Measurements from ENCODE around the gene MRTFB.
"Not testable (repeated sequence)": the region's sequence is repeated elsewhere in the genome, so short reads cannot be mapped to it uniquely, and the experiment has no call there.

Gene MRTFB

DNA sequence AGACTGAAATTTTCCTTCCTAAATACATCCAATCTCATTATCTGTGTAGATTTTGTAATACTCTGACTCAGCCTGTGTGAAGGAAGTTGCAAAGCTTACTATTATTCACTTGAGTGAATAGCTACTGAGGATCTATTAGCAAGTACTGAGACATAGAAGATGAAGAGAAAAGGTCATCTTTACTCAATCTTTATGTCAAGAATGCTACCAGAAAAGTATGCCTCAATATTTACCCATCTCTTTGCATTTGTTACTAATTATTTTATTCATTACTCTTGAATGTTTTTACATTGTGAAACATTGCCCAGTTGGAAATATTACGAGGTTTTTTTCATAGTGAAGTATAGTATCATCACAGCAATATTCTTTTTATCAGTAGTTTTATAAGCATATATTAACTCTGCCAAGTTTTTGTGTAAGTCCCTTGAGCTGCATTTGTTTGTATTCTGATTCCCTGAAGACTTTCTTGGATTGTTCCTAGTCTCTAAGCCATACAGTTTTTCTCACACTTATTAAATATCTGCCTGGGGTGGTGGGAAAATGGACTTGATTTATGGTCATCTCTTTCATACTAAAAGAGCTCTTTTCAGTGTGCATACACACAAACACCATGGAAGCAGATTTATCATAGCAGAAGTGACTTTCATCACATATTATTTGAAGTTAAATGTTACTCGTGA, 110.4 kb downstream of the MRTFB start:
- H3K9me3 ChIP-seq (ENCODE audit: control insufficient read depth, insufficient read depth, low read length) = no peaks in the 10 kb centered on the region
- H3K4me1 ChIP-seq (ENCODE audit: control insufficient read depth, insufficient read depth, low read length) = 0 out of 2 replicates have a peak, but pooled peaks cover 2% of the 10 kb centered on the region
- H3K27ac ChIP-seq (ENCODE audit: low read length) = no peak overlapping the region
- H3K4me3 ChIP-seq (ENCODE audit: low read length) = no peak overlapping the region
- no CpG with 5 or more reads among the region's 2 CpGs for WGBS (ENCODE audit: insufficient coverage, insufficient read length)
- no peak for DNase-seq (ENCODE audit: low read depth, low spot score)
- no peaks in the 10 kb centered on the region for H3K27me3 ChIP-seq (ENCODE audit: control insufficient read depth, insufficient read depth, low read length)
- H3K36me3 ChIP-seq (ENCODE audit: control insufficient read depth, insufficient read depth, low read length) = no peaks in the 10 kb centered on the region

- no CpG with 5 or more reads among the region's 1 CpG for WGBS (ENCODE audit: insufficient coverage, insufficient read length)
- DNase-seq (ENCODE audit: low read depth, low spot score) = no peak
Measured at GRCh38 chr16:14182999-14183398, 111.9 kb downstream of the MRTFB start.

DNA sequence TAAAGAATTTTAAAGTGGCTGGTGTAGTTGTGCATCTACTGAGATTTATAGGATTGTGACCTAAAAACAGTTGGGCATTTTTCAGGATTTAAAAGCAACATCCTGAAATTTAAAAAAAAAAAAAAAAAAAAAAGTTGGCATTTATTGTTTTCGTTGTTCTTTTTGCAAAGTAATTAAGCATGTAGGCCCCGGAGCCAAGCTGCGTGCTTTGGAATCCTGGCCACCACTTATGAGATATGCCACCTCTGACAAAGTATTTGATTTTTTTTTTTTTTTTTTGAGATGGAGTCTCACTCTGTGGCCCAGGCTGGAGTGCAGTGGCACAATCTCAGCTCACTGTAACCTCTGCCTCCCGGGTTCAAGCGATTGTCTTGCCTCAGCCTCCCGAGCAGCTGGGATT, 112.8 kb downstream of the MRTFB start:
- H3K9me3 ChIP-seq (ENCODE audit: control insufficient read depth, insufficient read depth, low read length); H3K27ac ChIP-seq (ENCODE audit: low read length): not testable (repeated sequence)
- no CpG with 5 or more reads among the region's 6 CpGs for WGBS (ENCODE audit: insufficient coverage, insufficient read length)

More at GRCh38 chr16:14182999-14183398, 111.9 kb downstream of the MRTFB start:
- H3K36me3 ChIP-seq (ENCODE audit: control insufficient read depth, insufficient read depth, low read length) = no peaks in the 10 kb centered on the region
- H3K4me1 ChIP-seq (ENCODE audit: control insufficient read depth, insufficient read depth, low read length) = peaks cover 5% of the 10 kb centered on the region; the same call in 1 of the 2 replicates
- H3K27ac ChIP-seq (ENCODE audit: low read length) = no peak overlapping the region
- H3K4me3 ChIP-seq (ENCODE audit: low read length) = no peak overlapping the region
- no peaks in the 10 kb centered on the region for H3K9me3 ChIP-seq (ENCODE audit: control insufficient read depth, insufficient read depth, low read length)
- no peaks in the 10 kb centered on the region for H3K27me3 ChIP-seq (ENCODE audit: control insufficient read depth, insufficient read depth, low read length)

GRCh38 chr16:14186007-14186794, 115.1 kb downstream of the MRTFB start:
- Histone ChIP-seq H3K4me1 (ENCODE audit: control insufficient read depth, insufficient read depth, low read length) (peaks cover 2% of the 10 kb centered on the region; the same call in 1 of the 2 replicates), H3K36me3 (ENCODE audit: control insufficient read depth, insufficient read depth, low read length) (no peaks in the 10 kb centered on the region), H3K9me3 (ENCODE audit: control insufficient read depth, insufficient read depth, low read length) (no peaks in the 10 kb centered on the region), H3K27me3 (ENCODE audit: control insufficient read depth, insufficient read depth, low read length) (no peaks in the 10 kb centered on the region), H3K27ac (ENCODE audit: low read length) (no peak overlapping the region), H3K4me3 (ENCODE audit: low read length) (no peak overlapping the region)
- no CpG with 5 or more reads among the region's 10 CpGs for WGBS (ENCODE audit: insufficient coverage, insufficient read length)
- DNase-seq (ENCODE audit: low read depth, low spot score) = no peak

More for the DNA sequence above, 112.8 kb downstream of the MRTFB start:
- not testable (repeated sequence) for DNase-seq (ENCODE audit: low read depth, low spot score); H3K27me3 ChIP-seq (ENCODE audit: control insufficient read depth, insufficient read depth, low read length); H3K36me3 ChIP-seq (ENCODE audit: control insufficient read depth, insufficient read depth, low read length); H3K4me3 ChIP-seq (ENCODE audit: low read length); H3K4me1 ChIP-seq (ENCODE audit: control insufficient read depth, insufficient read depth, low read length)

DNA sequence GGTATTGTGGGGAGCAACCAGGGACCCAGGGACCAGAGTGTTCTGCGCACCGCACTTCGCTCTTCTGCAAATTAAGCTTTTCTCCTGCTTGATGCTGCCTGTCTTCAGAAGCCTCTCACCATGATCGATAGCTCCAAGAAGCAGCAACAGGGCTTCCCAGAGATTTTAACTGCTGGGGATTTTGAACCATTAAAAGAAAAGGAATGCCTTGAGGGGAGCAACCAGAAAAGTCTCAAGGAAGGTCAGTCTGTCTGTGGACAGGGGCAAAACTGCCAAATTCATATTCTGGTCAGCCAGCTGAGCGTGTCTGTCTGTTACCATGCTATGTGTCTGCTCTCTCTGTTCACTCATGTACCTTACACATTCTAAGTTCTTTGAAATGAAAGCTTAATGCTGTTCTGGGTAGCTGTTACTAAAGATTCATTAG, 115.7 kb downstream of the MRTFB start:
- WGBS (ENCODE audit: insufficient coverage, insufficient read length) = no CpG with 5 or more reads among the region's 5 CpGs
- H3K4me3 ChIP-seq (ENCODE audit: low read length) = no peak overlapping the region
- peaks cover 2% of the 10 kb centered on the region; the same call in 1 of the 2 replicates for H3K4me1 ChIP-seq (ENCODE audit: control insufficient read depth, insufficient read depth, low read length)
- no peak for DNase-seq (ENCODE audit: low read depth, low spot score)
- no peaks in the 10 kb centered on the region for H3K36me3 ChIP-seq (ENCODE audit: control insufficient read depth, insufficient read depth, low read length)
- no peaks in the 10 kb centered on the region for H3K9me3 ChIP-seq (ENCODE audit: control insufficient read depth, insufficient read depth, low read length)
- no peak overlapping the region for H3K27ac ChIP-seq (ENCODE audit: low read length)
- H3K27me3 ChIP-seq (ENCODE audit: control insufficient read depth, insufficient read depth, low read length) = no peaks in the 10 kb centered on the region

GRCh38 chr16:14187517-14188338, 116.6 kb downstream of the MRTFB start:
- no peak for DNase-seq (ENCODE audit: low read depth, low spot score)
- no CpG with 5 or more reads among the region's 10 CpGs for WGBS (ENCODE audit: insufficient coverage, insufficient read length)

DNA sequence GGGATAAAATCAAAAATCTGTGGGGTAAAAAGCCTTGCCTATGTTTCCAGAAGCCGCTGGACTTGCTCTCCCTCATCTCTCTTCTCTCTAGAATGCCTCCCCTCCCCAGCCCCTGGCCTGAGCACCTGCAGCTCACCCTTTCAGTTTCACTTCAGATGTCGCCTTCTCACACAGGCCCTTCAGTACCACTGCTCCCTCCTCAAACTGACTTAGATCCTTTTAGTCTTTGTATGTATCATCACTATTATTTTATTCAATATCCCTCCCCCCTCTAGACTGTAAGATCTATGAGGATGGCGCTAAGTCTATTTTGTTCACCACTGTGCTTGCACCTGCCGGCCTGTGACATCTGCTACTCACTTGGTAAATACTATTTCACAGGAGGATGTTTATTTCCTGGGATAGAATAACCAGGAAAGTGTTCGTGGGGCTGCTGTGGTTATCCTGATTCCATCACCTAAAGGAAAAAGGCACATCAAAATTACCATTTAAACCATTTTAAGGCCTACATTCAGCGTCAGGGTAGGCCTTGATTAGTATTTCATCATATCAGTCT, 122.3 kb downstream of the MRTFB start:
- no peak for DNase-seq (ENCODE audit: low read depth, low spot score)
- Histone ChIP-seq H3K27ac (ENCODE audit: low read length) (no peak overlapping the region), H3K4me3 (ENCODE audit: low read length) (no peak overlapping the region), H3K9me3 (ENCODE audit: control insufficient read depth, insufficient read depth, low read length) (no peaks in the 10 kb centered on the region), H3K27me3 (ENCODE audit: control insufficient read depth, insufficient read depth, low read length) (no peaks in the 10 kb centered on the region), H3K4me1 (ENCODE audit: control insufficient read depth, insufficient read depth, low read length) (no peaks in the 10 kb centered on the region), H3K36me3 (ENCODE audit: control insufficient read depth, insufficient read depth, low read length) (no peaks in the 10 kb centered on the region)
- no CpG with 5 or more reads among the region's 6 CpGs for WGBS (ENCODE audit: insufficient coverage, insufficient read length)

More at GRCh38 chr16:14187517-14188338, 116.6 kb downstream of the MRTFB start:
- H3K9me3 ChIP-seq (ENCODE audit: control insufficient read depth, insufficient read depth, low read length) = no peaks in the 10 kb centered on the region
- no peak overlapping the region for H3K27ac ChIP-seq (ENCODE audit: low read length)
- no peaks in the 10 kb centered on the region for H3K36me3 ChIP-seq (ENCODE audit: control insufficient read depth, insufficient read depth, low read length)
- peaks cover 2% of the 10 kb centered on the region; the same call in 1 of the 2 replicates for H3K4me1 ChIP-seq (ENCODE audit: control insufficient read depth, insufficient read depth, low read length)
- H3K27me3 ChIP-seq (ENCODE audit: control insufficient read depth, insufficient read depth, low read length) = no peaks in the 10 kb centered on the region
- no peak overlapping the region for H3K4me3 ChIP-seq (ENCODE audit: low read length)

GRCh38 chr16:14194721-14195120, 123.6 kb downstream of the MRTFB start:
- no peak overlapping the region for H3K4me3 ChIP-seq (ENCODE audit: low read length)
- no CpG with 5 or more reads among the region's 5 CpGs for WGBS (ENCODE audit: insufficient coverage, insufficient read length)
- no peaks in the 10 kb centered on the region for H3K36me3 ChIP-seq (ENCODE audit: control insufficient read depth, insufficient read depth, low read length)
- H3K4me1 ChIP-seq (ENCODE audit: control insufficient read depth, insufficient read depth, low read length) = no peaks in the 10 kb centered on the region
- no peaks in the 10 kb centered on the region for H3K9me3 ChIP-seq (ENCODE audit: control insufficient read depth, insufficient read depth, low read length)
- no peaks in the 10 kb centered on the region for H3K27me3 ChIP-seq (ENCODE audit: control insufficient read depth, insufficient read depth, low read length)
- DNase-seq (ENCODE audit: low read depth, low spot score) = no peak
- H3K27ac ChIP-seq (ENCODE audit: low read length) = no peak overlapping the region

- no peaks in the 10 kb centered on the region for H3K9me3 ChIP-seq (ENCODE audit: control insufficient read depth, insufficient read depth, low read length)
- no peak overlapping the region for H3K27ac ChIP-seq (ENCODE audit: low read length)
- H3K4me3 ChIP-seq (ENCODE audit: low read length) = no peak overlapping the region
- no peaks in the 10 kb centered on the region for H3K4me1 ChIP-seq (ENCODE audit: control insufficient read depth, insufficient read depth, low read length)
- no peak for DNase-seq (ENCODE audit: low read depth, low spot score)
- no peaks in the 10 kb centered on the region for H3K36me3 ChIP-seq (ENCODE audit: control insufficient read depth, insufficient read depth, low read length)
- H3K27me3 ChIP-seq (ENCODE audit: control insufficient read depth, insufficient read depth, low read length) = no peaks in the 10 kb centered on the region
- WGBS (ENCODE audit: insufficient coverage, insufficient read length) = no CpG with 5 or more reads among the region's 2 CpGs
Measured at GRCh38 chr16:14196011-14196410, 124.9 kb downstream of the MRTFB start.

DNA sequence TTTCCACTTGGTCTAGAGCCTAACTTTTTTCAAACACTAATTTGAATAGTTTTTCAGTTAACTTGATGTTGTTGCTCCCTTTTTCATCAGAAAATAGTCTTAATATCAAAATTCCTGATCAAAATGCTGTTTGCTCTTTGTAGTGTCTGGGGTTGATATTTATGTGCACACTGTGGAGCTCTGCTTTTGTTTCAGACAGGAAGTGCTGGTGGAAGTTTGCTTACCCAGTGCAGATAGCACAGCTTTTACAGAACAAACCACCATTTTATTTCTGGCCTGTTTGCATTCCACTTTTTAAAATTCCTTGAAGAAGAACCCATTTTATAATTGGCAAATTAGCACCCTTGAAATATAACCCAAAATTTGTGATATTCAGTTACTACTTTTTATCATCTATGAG, 125.4 kb downstream of the MRTFB start:
- DNase-seq (ENCODE audit: low read depth, low spot score) = no peak
- H3K36me3 ChIP-seq (ENCODE audit: control insufficient read depth, insufficient read depth, low read length) = no peaks in the 10 kb centered on the region
- H3K27ac ChIP-seq (ENCODE audit: low read length) = no peak overlapping the region
- no peak overlapping the region for H3K4me3 ChIP-seq (ENCODE audit: low read length)
- no peaks in the 10 kb centered on the region for H3K4me1 ChIP-seq (ENCODE audit: control insufficient read depth, insufficient read depth, low read length)
- H3K27me3 ChIP-seq (ENCODE audit: control insufficient read depth, insufficient read depth, low read length) = no peaks in the 10 kb centered on the region
- H3K9me3 ChIP-seq (ENCODE audit: control insufficient read depth, insufficient read depth, low read length) = no peaks in the 10 kb centered on the region
